Prostate gland (tissue), 2 donors: ENCODE results near the gene POU6F1. TPM values are rescaled to one million over a fixed set of nuclear protein-coding genes. Genes with fewer than 3 reads are reported as not detected.

ENCODE experiments used
- DNase-seq: peaks from one replicate; pipeline ENCODE4 v3.0.0-alpha.2; 2019; ENCODE audit warnings: low spot score
- H3K27ac ChIP-seq, 2 donors: fragments of 200-600 bp; sonication (generic); 2 replicates each; pipeline ENCODE4 v1.5.1; 2017 to 2019
- H3K27me3 ChIP-seq: fragments of 200-600 bp; sonication (generic); replicated peaks from 2 replicates; pipeline ENCODE4 v1.5.1; 2019; ENCODE audit not compliant: insufficient read depth
- H3K36me3 ChIP-seq, 2 donors: fragments of 200-600 bp; sonication (generic); 1 replicate in 1 of 2; 2 replicates in 1 of 2; pipeline versions ENCODE4 v1.5.1 to v1.8.1; 2017 to 2019
- H3K4me1 ChIP-seq: fragments of 200-600 bp; sonication (generic); replicated peaks from 2 replicates; pipeline ENCODE4 v1.5.1; 2019
- H3K4me3 ChIP-seq, 2 donors: fragments of 200-600 bp; sonication (generic); 2 replicates each; pipeline ENCODE4 v1.5.1; 2017 to 2019
- H3K9me3 ChIP-seq: fragments of 200-600 bp; sonication (generic); 2 replicates; pipeline ENCODE4 v1.5.1; 2017
- POLR2A ChIP-seq: fragments of 450-650 bp; IDR thresholded peaks from one replicate; pipeline ENCODE4 v1.6.1; 2016; ENCODE audit warnings: antibody characterized with exemption, mild to moderate bottlenecking
- POLR2AphosphoS5 ChIP-seq: sonication (generic); formaldehyde crosslinking; IDR thresholded peaks from one replicate; pipeline ENCODE4 v1.6.1; 2017; ENCODE audit warnings: antibody characterized with exemption
- WGBS: methylation state at CpG from one replicate; pipeline ENCODE4 v1.1.5; 2018; 5-methylcytosine and 5-hydroxymethylcytosine counted together
- intact Hi-C: fragments of 100-400 bp; cut with DNase I; formaldehyde crosslinking; loops from one replicate; pipeline ENCODE4 v1.14.2; 2022
- total RNA-seq, 2 donors: library from RNA; depleted of rRNA; stranded (reverse); fragments of >200 nt; gene quantifications; one replicate each; pipeline ENCODE4 v1.1.0, GENCODE V29; 2016
- TF ChIP-seq, protein P1 (sequence below), 4 experiments: fragments of 200-600 bp in 2 of 4; fragments of 450-650 bp in 2 of 4; sonication (generic) in 2 of 4; IDR thresholded peaks; 1 replicate in 3 of 4; 2 replicates in 1 of 4; pipeline ENCODE4 v1.5.1; 2016 to 2019; ENCODE audit warnings: antibody characterized with exemption in 4 of 4, mild to moderate bottlenecking in 2 of 4, moderate library complexity in 2 of 4

POU6F1 gene
- total RNA-seq, 2 donors from 2014 or later, result 13.5 to 17.2 TPM

DNA sequence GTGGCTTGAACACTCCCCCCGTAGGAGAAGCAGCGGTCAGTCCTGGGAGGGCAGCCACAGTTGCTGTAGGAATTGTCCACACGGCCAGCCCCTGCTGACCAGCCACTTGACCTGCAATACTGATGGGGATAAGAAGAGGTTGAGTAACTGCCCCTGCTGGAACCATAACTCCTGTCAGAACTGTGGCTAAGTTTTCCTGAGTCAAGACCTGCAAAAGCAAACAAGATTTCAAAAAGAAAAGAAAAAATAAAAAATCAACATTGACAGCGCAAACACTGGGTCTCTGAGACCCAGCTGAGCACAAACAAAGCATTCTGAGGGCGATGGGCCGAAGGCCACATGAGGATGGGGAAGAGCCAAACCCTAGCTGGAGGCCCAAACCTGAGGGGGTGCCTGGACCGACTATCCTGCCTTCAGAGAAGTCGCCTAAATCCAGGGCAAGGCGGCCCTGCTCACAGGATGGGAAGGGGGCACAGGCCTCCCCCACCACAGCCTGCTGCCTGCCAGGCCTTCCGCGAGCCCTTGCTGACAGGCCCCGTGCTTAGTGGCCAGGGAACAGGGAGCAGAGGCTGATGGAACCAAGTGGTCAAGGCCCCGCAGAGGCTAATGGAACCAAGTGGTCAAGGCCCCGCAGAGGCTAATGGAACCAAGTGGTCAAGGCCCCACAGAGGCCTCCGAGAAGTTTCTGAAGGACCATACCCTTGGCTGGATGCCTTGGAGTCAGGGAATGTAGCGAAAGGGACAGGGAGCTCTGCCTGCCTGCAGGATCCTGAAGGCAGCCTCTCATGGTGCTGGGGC lies 19.1 kb downstream of the POU6F1 start:
- Histone ChIP-seq H3K9me3 (no peaks in the 10 kb centered on the region), H3K36me3 (no peaks in the 10 kb centered on the region), H3K27me3 (no peaks in the 10 kb centered on the region), H3K4me1 (no peaks in the 10 kb centered on the region), H3K27ac (no peak overlapping the region), H3K4me3 (no peak overlapping the region)
- intact Hi-C loops, result no loop called here
- WGBS, result 74% methylated on average over 16 of the region's 16 CpGs
- TF ChIP-seq, protein P1, sequence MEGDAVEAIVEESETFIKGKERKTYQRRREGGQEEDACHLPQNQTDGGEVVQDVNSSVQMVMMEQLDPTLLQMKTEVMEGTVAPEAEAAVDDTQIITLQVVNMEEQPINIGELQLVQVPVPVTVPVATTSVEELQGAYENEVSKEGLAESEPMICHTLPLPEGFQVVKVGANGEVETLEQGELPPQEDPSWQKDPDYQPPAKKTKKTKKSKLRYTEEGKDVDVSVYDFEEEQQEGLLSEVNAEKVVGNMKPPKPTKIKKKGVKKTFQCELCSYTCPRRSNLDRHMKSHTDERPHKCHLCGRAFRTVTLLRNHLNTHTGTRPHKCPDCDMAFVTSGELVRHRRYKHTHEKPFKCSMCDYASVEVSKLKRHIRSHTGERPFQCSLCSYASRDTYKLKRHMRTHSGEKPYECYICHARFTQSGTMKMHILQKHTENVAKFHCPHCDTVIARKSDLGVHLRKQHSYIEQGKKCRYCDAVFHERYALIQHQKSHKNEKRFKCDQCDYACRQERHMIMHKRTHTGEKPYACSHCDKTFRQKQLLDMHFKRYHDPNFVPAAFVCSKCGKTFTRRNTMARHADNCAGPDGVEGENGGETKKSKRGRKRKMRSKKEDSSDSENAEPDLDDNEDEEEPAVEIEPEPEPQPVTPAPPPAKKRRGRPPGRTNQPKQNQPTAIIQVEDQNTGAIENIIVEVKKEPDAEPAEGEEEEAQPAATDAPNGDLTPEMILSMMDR (IDR thresholded peaks at IDR 0.05), result no peak
- TF ChIP-seq POLR2AphosphoS5 (no peak), POLR2A (no peak)
- DNase-seq, result no peak

DNA sequence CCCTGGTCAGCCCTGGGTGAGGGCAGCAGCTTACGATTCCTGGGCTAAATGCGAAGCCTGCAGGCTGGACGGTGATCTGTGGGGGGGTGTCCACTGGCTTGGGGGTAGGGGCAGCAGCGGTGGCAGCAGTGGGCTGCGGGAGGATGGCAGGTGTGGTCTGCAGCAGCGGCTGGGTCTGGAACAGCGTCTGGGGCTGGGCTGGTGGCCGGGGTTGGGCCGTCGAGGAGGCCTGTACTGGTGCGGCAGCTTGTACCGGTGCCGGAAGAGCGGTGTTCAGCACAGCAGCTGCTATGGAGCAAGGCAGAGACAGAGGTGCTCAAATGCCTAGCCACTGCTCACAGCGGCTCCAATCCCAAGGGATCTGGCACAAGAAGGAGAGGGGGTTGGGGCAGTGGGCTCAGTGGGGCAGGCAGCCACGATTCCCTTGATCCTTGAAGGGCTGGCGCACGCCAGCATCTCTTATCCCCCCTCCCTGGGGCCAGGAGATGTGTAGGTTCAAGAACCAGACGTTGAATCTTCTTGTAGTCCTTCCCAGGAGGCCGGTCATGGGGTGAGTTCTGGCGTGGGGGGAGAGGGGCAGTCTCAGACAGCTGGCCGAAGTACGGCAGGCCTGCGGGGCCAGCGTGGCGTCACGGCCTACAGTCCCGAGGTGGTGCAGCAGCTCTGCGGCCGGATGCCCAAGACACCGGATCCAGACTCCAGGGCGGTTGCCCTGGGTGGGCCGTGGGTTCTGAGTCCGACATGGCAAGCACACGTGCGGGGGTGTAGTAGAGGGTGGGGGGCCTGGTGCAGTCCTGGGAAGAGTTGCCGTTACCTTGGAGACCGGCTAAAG lies 19.9 kb downstream of the POU6F1 start:
- H3K4me3 ChIP-seq, result no peak overlapping the region
- DNase-seq, result no peak
- no peaks in the 10 kb centered on the region for H3K9me3 ChIP-seq
- no peak for TF ChIP-seq POLR2AphosphoS5
- no peak for TF ChIP-seq POLR2A
- no peaks in the 10 kb centered on the region for H3K27me3 ChIP-seq
- no peaks in the 10 kb centered on the region for H3K36me3 ChIP-seq
- H3K27ac ChIP-seq, result no peak overlapping the region
- intact Hi-C loops, result no loop called here
- 89% methylated on average over 33 of the region's 38 CpGs for WGBS
- H3K4me1 ChIP-seq, result no peaks in the 10 kb centered on the region

DNA sequence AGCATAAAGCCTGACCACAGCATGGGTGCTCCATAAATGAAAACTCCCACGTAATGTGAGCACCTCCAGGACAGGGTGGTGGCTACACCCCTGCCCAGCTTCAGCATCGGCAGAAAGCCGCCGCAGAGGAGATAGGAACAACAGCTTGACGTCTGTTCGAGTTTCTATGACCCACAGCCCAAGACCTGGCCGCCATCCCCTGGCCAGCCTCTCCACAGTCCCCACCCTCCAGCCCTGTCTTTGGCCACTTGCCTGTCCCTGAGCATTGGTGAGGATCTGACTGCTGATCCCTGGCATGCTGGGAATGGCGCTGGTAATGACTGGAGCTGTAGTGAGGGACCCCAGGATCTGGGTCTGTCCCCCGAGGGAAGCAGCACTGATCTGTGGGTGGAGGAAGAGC lies 21.3 kb downstream of the POU6F1 start:
- H3K4me1 ChIP-seq, result no peaks in the 10 kb centered on the region
- H3K36me3 ChIP-seq, result no peaks in the 10 kb centered on the region
- TF ChIP-seq POLR2AphosphoS5 (no peak), POLR2A (no peak)
- TF ChIP-seq, protein P1 (IDR thresholded peaks at IDR 0.05), result no peak
- WGBS, result 91% methylated on average over 9 of the region's 9 CpGs
- no peak overlapping the region for H3K27ac ChIP-seq
- DNase-seq, result no peak
- H3K4me3 ChIP-seq, result no peak overlapping the region
- H3K9me3 ChIP-seq, result no peaks in the 10 kb centered on the region
- no peaks in the 10 kb centered on the region for H3K27me3 ChIP-seq
- intact Hi-C loops, result no loop called here

DNA sequence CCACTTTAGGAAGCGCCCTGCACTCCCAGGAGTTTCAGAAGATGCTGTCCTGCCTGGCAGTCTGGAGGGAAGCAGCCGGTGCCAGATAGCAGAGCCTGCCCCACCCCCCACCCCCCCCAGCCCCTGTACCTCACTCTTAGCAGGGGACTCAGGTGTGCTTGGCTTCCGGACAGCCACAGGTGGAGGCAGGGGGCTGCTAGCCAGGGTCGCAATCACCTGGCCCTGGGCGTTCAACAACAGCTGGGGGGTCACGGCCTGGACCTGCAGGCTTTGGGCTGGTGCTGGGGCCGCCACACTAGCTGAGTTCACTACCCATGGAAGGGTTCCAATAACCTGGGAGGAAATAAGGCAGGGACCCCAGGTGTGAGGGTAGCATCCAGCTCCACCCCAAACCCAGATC lies 22.0 kb downstream of the POU6F1 start:
- no peaks in the 10 kb centered on the region for H3K27me3 ChIP-seq
- no peak overlapping the region for H3K4me3 ChIP-seq
- H3K36me3 ChIP-seq, result no peaks in the 10 kb centered on the region
- H3K27ac ChIP-seq, result no peak overlapping the region
- intact Hi-C loops, result no loop called here
- H3K4me1 ChIP-seq, result no peaks in the 10 kb centered on the region
- WGBS, result 86% methylated on average over 5 of the region's 7 CpGs
- TF ChIP-seq POLR2A (no peak), POLR2AphosphoS5 (no peak)
- TF ChIP-seq, protein P1 (IDR thresholded peaks at IDR 0.05), result no peak
- H3K9me3 ChIP-seq, result no peaks in the 10 kb centered on the region
- DNase-seq, result no peak

DNA sequence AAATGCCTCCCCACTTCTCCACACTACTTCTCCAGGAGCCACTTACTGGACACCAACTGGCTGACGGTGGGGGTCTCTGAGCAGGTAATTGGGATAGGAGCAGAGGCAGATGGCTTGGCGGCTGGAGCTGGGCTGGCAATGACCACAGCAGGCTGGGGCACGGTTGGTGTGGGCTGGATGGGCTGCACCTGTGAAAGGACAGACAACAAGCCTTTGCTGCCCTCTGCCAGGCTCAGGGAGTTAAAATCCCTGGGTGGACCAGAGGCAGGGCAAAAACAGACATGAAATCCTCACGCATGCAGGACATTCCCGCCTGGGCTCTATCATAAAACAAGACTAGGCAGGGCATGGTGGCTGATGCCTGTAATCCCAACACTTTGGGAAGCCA lies 25.6 kb downstream of the POU6F1 start:
- no peak for DNase-seq
- Histone ChIP-seq H3K27ac (no peak overlapping the region), H3K4me3 (no peak overlapping the region), H3K27me3 (no peaks in the 10 kb centered on the region), H3K9me3 (no peaks in the 10 kb centered on the region), H3K4me1 (no peaks in the 10 kb centered on the region), H3K36me3 (no peaks in the 10 kb centered on the region)
- no peak for TF ChIP-seq POLR2AphosphoS5
- TF ChIP-seq POLR2A, result no peak
- TF ChIP-seq, protein P1 (IDR thresholded peaks at IDR 0.05), result no peak
- WGBS, result 85% methylated on average over 5 of the region's 5 CpGs
- intact Hi-C loops, result no loop called here
